SK-N-SH (cell line): ENCODE results near the gene BNIP3.

Experiments used
- ELF1 ChIP-seq: IDR thresholded peaks from 2 replicates; pipeline ENCODE4 v1.4.0; 2012
- POLR2AphosphoS5 ChIP-seq: IDR thresholded peaks from 2 replicates; pipeline ENCODE4 v1.6.1; 2012; ENCODE audit warnings: low read depth, low read length
- REST ChIP-seq: IDR thresholded peaks from 2 replicates; pipeline ENCODE4 v1.6.1; 2012; ENCODE audit warnings: mild to moderate bottlenecking, low read depth, low read length, moderate library complexity
- SMC3 ChIP-seq: IDR thresholded peaks from 2 replicates; pipeline ENCODE4 v1.6.1; 2012; ENCODE audit warnings: low read depth, low read length, improper control_type of control experiment
- TAF1 ChIP-seq: IDR thresholded peaks from 2 replicates; pipeline ENCODE4 v1.6.1; 2012; ENCODE audit warnings: low read depth, mild to moderate bottlenecking, low read length, moderate library complexity, borderline replicate concordance
- USF2 ChIP-seq: fragments of 150-350 bp; IDR thresholded peaks from 2 replicates; pipeline ENCODE4 v1.6.1; 2017; ENCODE audit warnings: antibody characterized with exemption, low read length, low read depth, borderline replicate concordance
- YY1 ChIP-seq: IDR thresholded peaks from 2 replicates; pipeline ENCODE4 v1.4.0; 2012; ENCODE audit warnings: low read depth, mild to moderate bottlenecking
- ZBTB33 ChIP-seq: IDR thresholded peaks from 2 replicates; pipeline ENCODE4 v1.4.0; 2012; ENCODE audit warnings: low read depth, borderline replicate concordance
- TF ChIP-seq, protein P1 (sequence below): fragments of 200-600 bp; sonication (generic); IDR thresholded peaks from 2 replicates; pipeline ENCODE4 v1.6.1; 2017; ENCODE audit warnings: antibody characterized with exemption, mild to moderate bottlenecking, moderate library complexity
- TF ChIP-seq, protein P2 (sequence below): IDR thresholded peaks from 2 replicates; pipeline ENCODE4 v1.4.0; 2012; ENCODE audit warnings: low read depth

GRCh38 chr10:131928248-131929095, 53.3 kb downstream of the BNIP3 start:
- TF ChIP-seq, protein P1, sequence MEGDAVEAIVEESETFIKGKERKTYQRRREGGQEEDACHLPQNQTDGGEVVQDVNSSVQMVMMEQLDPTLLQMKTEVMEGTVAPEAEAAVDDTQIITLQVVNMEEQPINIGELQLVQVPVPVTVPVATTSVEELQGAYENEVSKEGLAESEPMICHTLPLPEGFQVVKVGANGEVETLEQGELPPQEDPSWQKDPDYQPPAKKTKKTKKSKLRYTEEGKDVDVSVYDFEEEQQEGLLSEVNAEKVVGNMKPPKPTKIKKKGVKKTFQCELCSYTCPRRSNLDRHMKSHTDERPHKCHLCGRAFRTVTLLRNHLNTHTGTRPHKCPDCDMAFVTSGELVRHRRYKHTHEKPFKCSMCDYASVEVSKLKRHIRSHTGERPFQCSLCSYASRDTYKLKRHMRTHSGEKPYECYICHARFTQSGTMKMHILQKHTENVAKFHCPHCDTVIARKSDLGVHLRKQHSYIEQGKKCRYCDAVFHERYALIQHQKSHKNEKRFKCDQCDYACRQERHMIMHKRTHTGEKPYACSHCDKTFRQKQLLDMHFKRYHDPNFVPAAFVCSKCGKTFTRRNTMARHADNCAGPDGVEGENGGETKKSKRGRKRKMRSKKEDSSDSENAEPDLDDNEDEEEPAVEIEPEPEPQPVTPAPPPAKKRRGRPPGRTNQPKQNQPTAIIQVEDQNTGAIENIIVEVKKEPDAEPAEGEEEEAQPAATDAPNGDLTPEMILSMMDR = no peak
- TF ChIP-seq ELF1 (no peak), ZBTB33 (no peak), YY1 (no peak), POLR2AphosphoS5 (no peak), SMC3 (no peak), TAF1 (no peak), USF2 (no peak), REST (no peak)
- TF ChIP-seq, protein P2, sequence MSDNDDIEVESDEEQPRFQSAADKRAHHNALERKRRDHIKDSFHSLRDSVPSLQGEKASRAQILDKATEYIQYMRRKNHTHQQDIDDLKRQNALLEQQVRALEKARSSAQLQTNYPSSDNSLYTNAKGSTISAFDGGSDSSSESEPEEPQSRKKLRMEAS = no peak
